Ectodermal cell (in vitro differentiated cells): ENCODE data around the gene CEACAM19.

Experiments
- H3K27ac ChIP-seq: 2 replicates; pipeline ENCODE4 v1.7.0; 2013; ENCODE audit warnings: mild to moderate bottlenecking, low read depth, low read length; ENCODE audit not compliant: insufficient read depth, poor library complexity, severe bottlenecking
- H3K27me3 ChIP-seq: 2 replicates; pipeline ENCODE4 v1.7.0; 2013; ENCODE audit warnings: mild to moderate bottlenecking, low read length; ENCODE audit not compliant: insufficient read depth, control insufficient read depth, poor library complexity, severe bottlenecking
- H3K36me3 ChIP-seq: one replicate; pipeline ENCODE4 v1.7.0; 2013; ENCODE audit warnings: low read length; ENCODE audit not compliant: control insufficient read depth, insufficient read depth
- H3K4me1 ChIP-seq: one replicate; pipeline ENCODE4 v1.7.0; 2013; ENCODE audit warnings: low read length; ENCODE audit not compliant: control insufficient read depth, insufficient read depth
- H3K4me3 ChIP-seq: 2 replicates; pipeline ENCODE4 v1.7.0; 2013; ENCODE audit warnings: low read depth, low read length, control low read depth; ENCODE audit not compliant: insufficient read depth
- H3K9me3 ChIP-seq: 2 replicates; pipeline ENCODE4 v1.7.0; 2013; ENCODE audit warnings: mild to moderate bottlenecking, low read length, moderate library complexity; ENCODE audit not compliant: control insufficient read depth
- WGBS, 2 experiments: methylation state at CpG; one replicate each; pipeline ENCODE4 v1.1.7; 2013; ENCODE audit warnings: missing lambda C conversion rate in 2 of 2; 5-methylcytosine and 5-hydroxymethylcytosine counted together

CEACAM19 gene

GRCh38 chr19:44645407-44646048 lies 25.8 kb upstream of the CEACAM19 start:
- 83 to 91% methylated on average over 8 of the region's 8 CpGs for WGBS, 2 experiments
- Histone ChIP-seq H3K36me3 (peaks cover 7% of the 10 kb centered on the region), H3K27me3 (peaks cover 14% of the 10 kb centered on the region), H3K9me3 (no peaks in the 10 kb centered on the region), H3K4me1 (no peaks in the 10 kb centered on the region), H3K27ac (no peak overlapping the region), H3K4me3 (no peak overlapping the region)

- Histone ChIP-seq H3K36me3 (peaks cover 11% of the 10 kb centered on the region), H3K4me3 (no peak overlapping the region), H3K27ac (no peak overlapping the region), H3K4me1 (no peaks in the 10 kb centered on the region), H3K9me3 (no peaks in the 10 kb centered on the region), H3K27me3 (peaks cover 14% of the 10 kb centered on the region)
- WGBS, 2 experiments = 93 to 94% methylated on average over 3 of the region's 3 CpGs
Measured at GRCh38 chr19:44646049-44646416, 25.2 kb upstream of the CEACAM19 start.

- H3K27me3 ChIP-seq = peaks cover 14% of the 10 kb centered on the region
- peaks cover 12% of the 10 kb centered on the region for H3K36me3 ChIP-seq
- H3K9me3 ChIP-seq = no peaks in the 10 kb centered on the region
- WGBS, 2 experiments = 92 to 93% methylated on average over 31 of the region's 31 CpGs
- no peak overlapping the region for H3K4me3 ChIP-seq
- H3K4me1 ChIP-seq = no peaks in the 10 kb centered on the region
- H3K27ac ChIP-seq = no peak overlapping the region
Measured at GRCh38 chr19:44647144-44647543, 24.1 kb upstream of the CEACAM19 start.

DNA sequence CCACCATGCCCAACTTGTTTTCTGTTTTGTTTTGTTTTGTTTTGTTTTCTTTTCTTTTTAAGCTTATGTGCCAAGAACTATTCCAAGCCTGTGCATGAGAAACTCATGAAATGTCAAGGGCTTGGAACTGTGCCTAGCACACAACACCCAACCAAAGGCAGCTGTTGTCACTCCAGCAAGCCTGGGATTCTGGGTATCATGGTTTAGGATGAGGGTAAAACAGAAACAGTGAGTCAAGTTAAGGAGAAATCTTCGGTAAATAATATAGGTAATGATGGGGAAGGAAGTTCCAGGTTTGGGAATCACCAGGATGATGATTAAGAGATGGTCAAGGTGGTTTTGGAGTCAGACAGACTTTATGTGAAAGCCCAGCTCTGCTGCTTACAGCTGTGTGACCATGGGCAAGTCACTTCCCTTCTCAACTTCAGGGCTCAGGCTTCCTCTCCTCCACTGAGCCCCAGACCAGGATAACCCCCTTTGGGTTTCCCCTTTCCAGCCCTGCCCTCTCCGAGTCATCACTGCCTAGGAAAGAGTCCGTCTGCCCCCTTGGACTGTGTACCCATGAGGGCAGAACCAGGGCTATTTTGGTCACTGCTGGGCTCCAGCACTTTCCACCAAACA lies 22.5 kb upstream of the CEACAM19 start:
- peaks cover 19% of the 10 kb centered on the region for H3K36me3 ChIP-seq
- H3K4me1 ChIP-seq = no peaks in the 10 kb centered on the region
- no peaks in the 10 kb centered on the region for H3K9me3 ChIP-seq
- no peak overlapping the region for H3K4me3 ChIP-seq
- 94 to 96% methylated on average over 3 of the region's 3 CpGs for WGBS, 2 experiments
- H3K27ac ChIP-seq = no peak overlapping the region
- no peaks in the 10 kb centered on the region for H3K27me3 ChIP-seq

- H3K36me3 ChIP-seq = peaks cover 19% of the 10 kb centered on the region
Measured at GRCh38 chr19:44649578-44650145, 21.6 kb upstream of the CEACAM19 start.

DNA sequence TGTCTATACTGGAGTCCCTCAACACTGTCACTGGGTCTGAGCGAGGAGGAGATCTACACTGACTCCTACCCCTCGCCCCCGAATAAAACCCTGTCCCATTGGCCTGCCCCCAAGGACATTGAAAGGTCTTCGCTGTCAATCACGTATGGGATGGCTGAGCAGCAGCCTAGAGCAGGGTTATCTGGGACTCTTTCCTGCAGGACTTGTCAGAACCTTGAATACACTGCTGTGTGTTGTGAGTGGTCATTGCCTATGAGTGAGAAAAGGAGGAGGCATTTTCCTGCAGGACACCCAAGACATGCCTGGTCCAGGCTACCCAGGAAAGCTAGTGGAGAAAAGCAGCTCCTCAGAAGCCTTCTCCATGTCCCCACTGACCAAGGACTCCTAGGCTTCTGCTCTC lies 17.9 kb upstream of the CEACAM19 start:
- WGBS, 2 experiments = 95 to 97% methylated on average over 5 of the region's 5 CpGs
- peaks cover 19% of the 10 kb centered on the region for H3K36me3 ChIP-seq
- no peaks in the 10 kb centered on the region for H3K4me1 ChIP-seq
- no peak overlapping the region for H3K27ac ChIP-seq
- H3K4me3 ChIP-seq = no peak overlapping the region
- no peaks in the 10 kb centered on the region for H3K9me3 ChIP-seq
- H3K27me3 ChIP-seq = no peaks in the 10 kb centered on the region

More at GRCh38 chr19:44649578-44650145, 21.6 kb upstream of the CEACAM19 start:
- H3K4me1 ChIP-seq = no peaks in the 10 kb centered on the region
- no peak overlapping the region for H3K27ac ChIP-seq
- H3K27me3 ChIP-seq = no peaks in the 10 kb centered on the region
- no peaks in the 10 kb centered on the region for H3K9me3 ChIP-seq
- 94% methylated on average over 15 of the region's 15 CpGs for WGBS, 2 experiments
- H3K4me3 ChIP-seq = no peak overlapping the region

DNA sequence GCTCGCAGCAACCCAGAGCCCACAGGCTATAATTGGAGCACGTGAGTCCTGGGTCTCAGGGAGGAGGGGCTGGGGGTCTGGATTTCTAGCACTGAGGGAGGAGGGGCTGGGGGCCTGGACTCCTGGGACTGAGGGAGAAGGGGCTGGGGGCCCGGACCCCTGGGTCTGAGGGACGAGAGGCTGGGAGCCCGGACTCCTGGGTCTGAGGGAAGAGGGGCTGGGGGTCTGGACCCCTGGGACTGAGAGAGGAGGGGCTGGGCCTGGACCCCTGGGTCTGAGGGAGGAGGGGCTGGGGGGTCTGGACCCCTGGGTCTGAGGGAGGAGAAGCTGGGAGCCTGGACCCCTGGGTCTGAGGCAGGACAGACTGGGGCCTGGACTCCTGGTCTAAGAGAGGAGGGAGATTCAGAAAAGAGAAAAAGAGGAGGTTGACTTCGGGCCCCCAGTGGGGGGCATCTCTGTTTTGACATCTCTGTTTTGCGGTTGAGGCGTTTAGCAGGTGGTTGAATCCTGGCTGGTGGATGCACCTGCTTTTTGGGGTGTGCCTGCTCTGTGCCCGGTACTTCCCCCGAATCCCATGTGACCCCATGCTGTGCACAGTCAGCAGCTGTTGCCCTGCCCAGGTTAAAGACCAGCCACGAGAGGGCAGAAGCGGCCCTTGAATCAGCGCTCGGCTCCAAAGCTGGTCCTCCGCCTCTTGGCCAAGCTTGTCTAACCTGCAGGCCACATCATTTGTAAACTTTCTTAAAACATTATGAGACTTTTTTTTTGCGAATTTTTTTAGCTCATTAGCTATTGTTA lies 17.1 kb upstream of the CEACAM19 start:
- Histone ChIP-seq H3K4me1 (no peaks in the 10 kb centered on the region), H3K4me3 (no peak overlapping the region), H3K36me3 (peaks cover 19% of the 10 kb centered on the region), H3K27me3 (no peaks in the 10 kb centered on the region), H3K9me3 (no peaks in the 10 kb centered on the region), H3K27ac (no peak overlapping the region)
- 73 to 74% methylated on average over 15 to 16 of the region's 16 CpGs for WGBS, 2 experiments

DNA sequence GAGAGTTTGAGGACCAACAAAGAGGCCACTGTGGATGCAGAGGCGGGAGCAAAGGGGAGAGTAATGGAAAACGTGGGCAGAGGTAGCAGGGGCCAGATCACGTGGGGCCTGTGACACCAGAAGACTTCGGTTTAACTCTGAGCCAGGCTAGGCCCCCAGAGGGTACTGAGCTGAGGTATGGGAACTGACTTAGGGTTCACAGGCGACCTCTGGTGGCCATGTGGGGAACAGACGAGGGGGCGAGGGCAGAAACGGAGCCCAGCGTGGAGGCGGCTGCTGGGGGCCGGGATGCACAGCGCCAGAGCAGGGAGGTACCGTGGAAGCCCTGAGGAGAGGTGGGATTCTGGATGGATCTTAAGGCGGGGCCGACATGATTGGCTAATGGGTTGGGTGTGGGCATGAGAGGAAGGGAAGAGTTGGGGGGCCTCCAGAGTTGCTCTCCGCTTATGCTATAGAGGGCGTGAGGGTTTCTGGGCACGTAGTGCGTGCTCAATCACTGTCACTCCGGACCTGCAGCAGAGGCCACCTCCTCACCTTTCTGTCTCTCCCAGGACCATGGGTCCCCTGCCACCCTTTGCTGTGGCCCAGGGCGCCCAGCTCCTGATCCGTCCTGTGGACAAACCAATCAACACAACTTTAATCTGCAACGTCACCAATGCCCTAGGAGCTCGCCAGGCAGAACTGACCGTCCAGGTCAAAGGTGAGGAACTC lies 13.9 kb upstream of the CEACAM19 start:
- no peaks in the 10 kb centered on the region for H3K27me3 ChIP-seq
- H3K4me1 ChIP-seq = no peaks in the 10 kb centered on the region
- no peak overlapping the region for H3K4me3 ChIP-seq
- H3K36me3 ChIP-seq = peaks cover 16% of the 10 kb centered on the region
- no peaks in the 10 kb centered on the region for H3K9me3 ChIP-seq
- 54 to 57% methylated on average over 25 of the region's 25 CpGs for WGBS, 2 experiments
- H3K27ac ChIP-seq = no peak overlapping the region

GRCh38 chr19:44658069-44658733 lies 13.1 kb upstream of the CEACAM19 start:
- 91 to 92% methylated on average over 3 of the region's 3 CpGs for WGBS, 2 experiments
- Histone ChIP-seq H3K27ac (no peak overlapping the region), H3K4me3 (no peak overlapping the region), H3K9me3 (no peaks in the 10 kb centered on the region), H3K36me3 (peaks cover 13% of the 10 kb centered on the region), H3K27me3 (no peaks in the 10 kb centered on the region), H3K4me1 (no peaks in the 10 kb centered on the region)
